Measurements from ENCODE around the gene PRDX4.

GRCh38 chrX:23631136-23631535 lies 36.2 kb upstream of the PRDX4 start:
- TF ChIP-seq CTCF (IDR thresholded peaks at IDR 0.05) (no peak), POLR2A (IDR thresholded peaks at IDR 0.05) (no peak)
